IgD-negative memory B cell (primary cell): ENCODE data around the gene PLPPR3. TPM values are rescaled to one million over a fixed set of nuclear protein-coding genes. Genes with fewer than 3 reads are reported as not detected.

Experiments used
- H3K27ac Mint-ChIP-seq, 3 donors: one replicate each; pipeline ENCODE4 v1.8.0; 2020 to 2022; ENCODE audit warnings: mild to moderate bottlenecking in 3 of 3, mixed read lengths in 3 of 3, moderate library complexity in 1 of 3
- H3K27me3 Mint-ChIP-seq: one replicate; pipeline ENCODE4 v1.8.0; 2021; ENCODE audit warnings: mixed read lengths
- H3K36me3 Mint-ChIP-seq: one replicate; pipeline ENCODE4 v1.8.0; 2020; ENCODE audit warnings: mild to moderate bottlenecking, mixed read lengths
- H3K4me1 Mint-ChIP-seq, 3 donors: one replicate each; pipeline ENCODE4 v1.8.0; 2020 to 2022; ENCODE audit warnings: mixed read lengths in 3 of 3, mild to moderate bottlenecking in 1 of 3
- H3K4me3 Mint-ChIP-seq, 4 donors: one replicate each; pipeline ENCODE4 v1.8.0; 2020 to 2022; ENCODE audit warnings: mild to moderate bottlenecking in 4 of 4, mixed read lengths in 4 of 4, moderate library complexity in 3 of 4
- H3K9me3 Mint-ChIP-seq, 3 donors: one replicate each; pipeline ENCODE4 v1.8.0; 2020 to 2021; ENCODE audit warnings: mixed read lengths in 3 of 3, mild to moderate bottlenecking in 1 of 3
- polyA plus RNA-seq: library from polyadenylated mRNA; unstranded; fragments of 300-500 nt; fragmentation: Illumina TruSeq; gene quantifications from one replicate; pipeline ENCODE4 v1.2.3, GENCODE V29; 2021

PLPPR3 gene
- polyA plus RNA-seq, 1 donor from 2014 or later = not detected

DNA sequence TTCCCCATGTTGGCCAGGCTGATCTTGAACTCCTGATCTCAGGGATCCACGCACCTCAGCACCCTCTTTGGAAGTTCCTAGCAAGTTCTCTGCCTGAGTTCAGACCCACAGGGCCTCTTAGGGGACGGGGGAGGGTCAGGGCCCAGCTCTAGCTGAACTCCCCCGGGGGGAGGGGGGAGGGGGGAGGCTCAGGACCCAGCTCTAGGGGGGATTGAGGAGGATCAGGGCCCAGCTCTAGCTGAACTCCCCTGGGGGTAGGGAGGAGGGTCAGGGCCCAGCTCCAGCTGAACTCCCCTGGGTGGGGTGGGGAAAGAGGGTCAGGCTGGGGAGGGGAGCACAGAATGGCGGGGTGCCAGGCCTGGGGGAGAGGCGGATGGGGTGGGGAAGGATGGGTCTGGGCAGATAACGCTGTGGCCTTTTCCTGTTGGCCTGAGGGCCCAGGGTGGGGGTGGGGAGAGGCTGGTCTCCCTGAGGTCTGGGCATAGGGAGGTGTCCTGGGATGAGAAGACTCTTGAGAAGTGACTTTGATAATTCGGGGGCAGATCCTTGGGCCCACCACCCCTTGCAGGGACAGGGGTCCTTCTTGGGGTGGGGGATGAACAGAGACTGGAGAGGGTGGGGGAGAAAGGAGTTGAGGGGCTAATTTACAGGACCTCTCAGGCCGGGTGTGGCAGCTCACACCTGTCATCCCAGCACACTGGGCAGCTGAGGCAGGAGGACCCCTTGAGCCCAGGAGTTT lies 30.0 kb downstream of the PLPPR3 start:
- Mint-ChIP-seq H3K27ac (no peak overlapping the region), H3K27me3 (peaks cover 3% of the 10 kb centered on the region), H3K4me1 (peaks cover 0 to 2% (median 2%) of the 10 kb centered on the region in 3 donors), H3K9me3 (no peaks in the 10 kb centered on the region), H3K36me3 (no peaks in the 10 kb centered on the region), H3K4me3 (peak overlapping the region in 1 of 4 donors; percentile 28)

DNA sequence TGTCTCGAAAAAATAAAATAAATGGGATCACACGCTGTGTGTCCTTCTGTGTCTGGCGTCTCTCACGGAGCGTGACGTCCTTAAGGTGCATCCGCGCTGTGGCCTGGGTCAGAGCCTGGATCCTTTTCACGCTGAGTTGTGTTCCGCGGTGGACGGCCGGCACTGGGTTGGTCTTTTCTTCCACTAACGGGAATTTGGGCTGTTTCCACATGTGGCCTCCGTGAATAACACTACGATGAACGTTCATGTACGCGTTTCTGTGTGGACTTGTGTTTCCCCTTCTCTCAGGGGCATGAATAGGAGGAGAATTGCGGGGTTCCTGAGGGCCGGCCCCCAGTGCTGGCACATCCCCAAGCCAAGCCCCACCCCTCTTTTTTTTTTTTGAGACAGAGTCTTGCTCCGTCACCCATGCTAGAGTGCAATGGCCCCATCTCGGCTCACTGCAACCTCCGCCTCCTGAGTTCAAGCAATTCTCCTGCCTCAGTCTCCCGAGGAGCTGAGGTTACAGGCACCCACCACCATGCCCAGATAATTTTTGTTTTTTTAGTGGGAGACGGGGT lies 30.7 kb downstream of the PLPPR3 start:
- H3K9me3 Mint-ChIP-seq = no peaks in the 10 kb centered on the region
- H3K36me3 Mint-ChIP-seq = no peaks in the 10 kb centered on the region
- no peaks in the 10 kb centered on the region for H3K4me1 Mint-ChIP-seq
- H3K27me3 Mint-ChIP-seq = peaks cover 3% of the 10 kb centered on the region
- H3K4me3 Mint-ChIP-seq = peak overlapping the region in 1 of 4 donors; percentile 21
- no peak overlapping the region for H3K27ac Mint-ChIP-seq

DNA sequence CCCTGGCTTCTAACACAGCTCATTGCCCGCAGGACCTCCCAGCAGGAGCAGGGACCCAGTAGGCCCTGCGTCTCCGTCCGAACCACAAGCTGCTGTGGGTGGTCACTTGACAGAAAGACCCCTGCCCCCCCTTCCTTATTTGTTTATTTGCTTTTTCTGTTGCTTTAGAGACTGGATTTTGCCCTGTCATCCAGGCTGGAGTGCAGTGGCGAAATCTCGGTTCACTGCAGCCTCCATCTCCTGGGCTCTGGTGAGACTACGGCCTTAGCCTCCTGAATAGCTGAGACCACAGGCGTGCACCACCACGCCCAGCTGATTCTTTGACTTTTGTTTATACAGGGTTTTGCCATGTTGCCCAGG lies 32.1 kb downstream of the PLPPR3 start:
- H3K4me1 Mint-ChIP-seq = no peaks in the 10 kb centered on the region
- no peaks in the 10 kb centered on the region for H3K36me3 Mint-ChIP-seq
- no peak overlapping the region for H3K27ac Mint-ChIP-seq
- no peak overlapping the region for H3K4me3 Mint-ChIP-seq
- no peaks in the 10 kb centered on the region for H3K9me3 Mint-ChIP-seq
- peaks cover 3% of the 10 kb centered on the region for H3K27me3 Mint-ChIP-seq

DNA sequence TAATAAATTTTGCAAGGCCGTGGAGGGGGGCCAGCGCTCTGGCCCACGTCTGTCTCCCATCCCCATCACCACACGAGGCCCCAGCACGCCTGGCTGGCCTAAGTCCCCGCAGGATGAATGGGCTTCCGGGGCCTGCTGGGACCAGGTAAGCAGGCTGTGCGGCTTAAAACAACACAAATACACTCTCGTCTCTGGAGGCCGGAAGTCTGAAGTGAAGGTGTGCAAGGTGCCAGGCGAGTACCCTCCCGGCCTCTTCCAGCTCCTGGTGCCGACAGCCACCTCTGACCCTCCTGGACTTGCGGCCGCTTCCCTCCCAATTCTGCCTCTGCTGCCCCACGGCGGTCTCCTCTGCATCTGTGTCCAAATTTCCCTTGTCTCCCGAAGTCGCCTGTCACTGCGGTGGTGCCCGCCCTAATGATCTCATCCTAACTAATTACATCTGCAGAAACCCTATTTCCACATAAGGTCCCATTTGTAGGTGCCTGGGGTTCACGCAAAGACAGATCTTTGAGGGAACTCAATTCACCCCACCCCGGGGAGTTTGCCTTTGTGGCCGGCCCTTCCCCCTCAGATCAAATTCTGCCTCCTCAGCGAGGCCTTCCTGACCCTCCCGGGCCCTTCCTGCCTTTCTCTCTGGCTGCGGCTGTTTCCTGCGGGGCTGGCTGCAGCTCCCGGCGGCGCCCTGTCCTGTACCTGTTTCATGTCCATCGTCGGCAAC lies 32.6 kb downstream of the PLPPR3 start:
- Mint-ChIP-seq H3K9me3 (no peaks in the 10 kb centered on the region), H3K4me1 (no peaks in the 10 kb centered on the region), H3K27ac (peak overlapping the region in 1 of 3 donors; percentile 20), H3K36me3 (no peaks in the 10 kb centered on the region), H3K4me3 (no peak overlapping the region), H3K27me3 (peaks cover 3% of the 10 kb centered on the region)

DNA sequence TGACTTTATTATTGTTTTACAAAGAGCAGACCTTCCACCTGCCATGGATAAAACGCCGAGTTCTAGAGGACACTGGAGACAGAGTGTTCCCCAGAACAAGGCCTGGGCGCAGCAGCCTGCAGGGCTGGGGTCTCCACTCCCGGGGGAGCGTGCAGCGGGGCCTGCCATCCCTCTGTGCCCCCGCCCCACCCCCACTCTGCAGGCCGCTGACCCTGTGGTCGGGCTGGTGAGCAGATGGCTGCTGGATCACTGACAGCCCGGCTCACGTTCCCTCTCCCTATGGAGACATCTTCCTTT lies 33.1 kb downstream of the PLPPR3 start:
- Mint-ChIP-seq H3K4me1 (no peaks in the 10 kb centered on the region), H3K36me3 (no peaks in the 10 kb centered on the region), H3K27me3 (peaks cover 3% of the 10 kb centered on the region), H3K4me3 (no peak overlapping the region), H3K27ac (peak overlapping the region in 1 of 3 donors; percentile 20), H3K9me3 (no peaks in the 10 kb centered on the region)

DNA sequence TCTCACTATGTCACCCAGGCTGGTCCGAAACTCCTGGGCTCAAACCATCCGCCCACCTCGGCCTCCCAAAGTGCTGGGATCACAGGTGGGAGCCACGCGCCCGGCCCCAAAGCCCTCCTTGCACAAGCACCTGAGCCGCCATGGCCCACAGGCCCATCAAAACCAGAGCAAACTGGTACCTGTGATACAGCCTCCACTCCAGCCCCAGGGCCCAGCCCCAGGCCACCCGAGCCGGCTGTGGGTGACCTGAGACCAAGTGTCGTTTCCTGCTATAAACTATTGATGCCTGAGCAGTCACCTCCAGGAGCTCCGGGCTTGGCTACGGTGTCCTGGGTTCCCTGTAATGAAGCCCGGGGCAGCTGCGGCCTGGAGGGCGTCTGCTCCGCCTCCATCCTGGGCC lies 34.2 kb downstream of the PLPPR3 start:
- Mint-ChIP-seq H3K27me3 (peaks cover 3% of the 10 kb centered on the region), H3K27ac (no peak overlapping the region), H3K36me3 (no peaks in the 10 kb centered on the region), H3K9me3 (no peaks in the 10 kb centered on the region), H3K4me3 (no peak overlapping the region), H3K4me1 (no peaks in the 10 kb centered on the region)

DNA sequence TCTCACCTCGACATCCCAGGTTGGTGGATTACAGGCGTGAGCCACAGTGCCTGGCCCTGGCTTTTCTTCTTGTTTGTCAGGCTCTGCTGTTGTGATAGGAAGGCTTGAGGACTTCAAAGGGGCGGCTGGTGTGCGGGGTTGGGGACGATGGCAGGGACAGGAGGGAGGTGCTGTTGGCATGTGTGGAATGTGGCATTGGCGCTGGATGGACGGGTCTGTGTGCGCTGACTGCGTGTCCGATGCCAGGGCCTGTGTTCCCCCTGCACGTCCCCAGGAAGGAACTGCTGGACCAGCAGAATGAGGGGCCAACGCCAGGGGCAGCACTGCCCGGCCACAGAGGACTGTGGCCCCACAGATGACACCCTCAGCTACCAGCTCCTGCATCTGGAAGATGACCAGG lies 37.2 kb downstream of the PLPPR3 start:
- Mint-ChIP-seq H3K36me3 (no peaks in the 10 kb centered on the region), H3K27me3 (peaks cover 6% of the 10 kb centered on the region), H3K27ac (no peak overlapping the region), H3K4me1 (no peaks in the 10 kb centered on the region), H3K4me3 (no peak overlapping the region), H3K9me3 (no peaks in the 10 kb centered on the region)

DNA sequence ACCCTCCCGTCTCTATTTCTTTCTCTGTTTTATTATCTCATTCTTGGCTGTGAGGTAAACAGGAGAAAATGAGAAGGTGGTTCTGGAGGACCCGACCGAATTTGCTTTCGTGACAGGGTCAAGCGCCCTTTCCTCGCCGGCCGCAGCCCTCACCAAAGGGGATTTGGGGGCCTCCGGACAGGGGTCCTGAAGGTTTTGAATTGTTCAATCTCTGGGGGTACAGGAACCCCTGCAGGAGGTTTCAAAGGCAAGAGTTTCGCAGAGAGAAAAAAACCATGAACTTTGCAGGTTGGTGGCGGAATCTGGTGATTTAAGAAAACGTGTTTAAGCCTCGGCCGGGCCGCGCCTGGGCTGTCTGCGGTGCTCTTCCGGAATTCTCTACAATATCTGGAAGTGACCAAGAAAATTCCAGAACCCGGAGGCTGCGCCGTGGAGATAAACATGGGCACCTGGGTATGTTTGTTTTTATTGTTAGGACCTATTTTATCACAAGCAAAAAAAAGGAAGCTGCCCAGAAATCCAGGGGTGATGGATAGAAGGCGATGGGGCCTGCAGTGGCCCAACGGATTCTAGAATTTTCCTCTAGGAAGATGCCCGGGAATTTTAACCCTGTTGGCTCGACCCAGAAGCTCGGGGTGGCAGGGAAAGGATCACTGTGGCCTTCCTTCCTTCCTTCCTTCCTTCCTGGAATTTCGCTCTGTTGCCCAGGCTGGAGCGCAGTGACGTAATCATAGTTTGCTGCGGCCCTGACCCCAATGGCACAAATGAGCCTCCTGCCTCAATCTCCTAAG lies 38.7 kb downstream of the PLPPR3 start:
- H3K36me3 Mint-ChIP-seq = no peaks in the 10 kb centered on the region
- no peaks in the 10 kb centered on the region for H3K9me3 Mint-ChIP-seq
- no peaks in the 10 kb centered on the region for H3K4me1 Mint-ChIP-seq
- no peak overlapping the region for H3K4me3 Mint-ChIP-seq
- H3K27ac Mint-ChIP-seq = no peak overlapping the region
- H3K27me3 Mint-ChIP-seq = peaks cover 5% of the 10 kb centered on the region

DNA sequence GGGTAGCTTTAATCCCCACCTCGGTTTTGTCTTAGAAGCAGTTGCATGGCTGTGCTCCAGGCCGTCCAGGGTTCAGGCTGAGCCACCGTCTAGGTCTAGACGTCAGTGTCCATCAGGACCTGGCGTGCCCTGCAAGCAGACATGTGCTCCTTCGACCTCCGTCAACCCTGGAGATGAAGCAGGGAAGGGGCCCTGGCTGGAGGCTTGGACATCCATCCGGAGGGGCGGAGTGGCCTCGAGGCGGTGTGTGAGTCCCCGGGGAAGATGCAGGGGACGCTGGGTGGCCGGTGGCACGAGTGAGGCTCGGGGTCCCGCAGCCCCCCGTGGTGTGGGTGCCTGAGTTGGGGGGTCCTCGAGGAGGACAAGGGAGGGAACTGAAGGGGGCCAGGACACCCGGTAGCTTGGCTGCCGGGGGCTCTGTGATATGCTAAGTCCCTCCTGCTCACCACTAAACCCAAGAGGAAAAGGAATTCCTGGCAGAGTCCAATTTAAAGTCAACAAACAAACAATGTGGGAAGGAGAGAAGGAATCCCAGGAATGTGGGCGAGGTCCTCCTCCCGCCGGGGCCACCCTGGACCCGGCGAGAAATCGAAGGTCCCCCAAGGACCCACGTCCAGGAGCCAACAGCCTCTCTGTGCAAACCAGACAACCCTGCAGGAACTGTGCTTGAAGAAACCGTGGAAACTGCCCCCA lies 39.4 kb downstream of the PLPPR3 start:
- Mint-ChIP-seq H3K4me3 (no peak overlapping the region), H3K9me3 (no peaks in the 10 kb centered on the region), H3K4me1 (no peaks in the 10 kb centered on the region), H3K27ac (no peak overlapping the region), H3K27me3 (peaks cover 5% of the 10 kb centered on the region), H3K36me3 (no peaks in the 10 kb centered on the region)

DNA sequence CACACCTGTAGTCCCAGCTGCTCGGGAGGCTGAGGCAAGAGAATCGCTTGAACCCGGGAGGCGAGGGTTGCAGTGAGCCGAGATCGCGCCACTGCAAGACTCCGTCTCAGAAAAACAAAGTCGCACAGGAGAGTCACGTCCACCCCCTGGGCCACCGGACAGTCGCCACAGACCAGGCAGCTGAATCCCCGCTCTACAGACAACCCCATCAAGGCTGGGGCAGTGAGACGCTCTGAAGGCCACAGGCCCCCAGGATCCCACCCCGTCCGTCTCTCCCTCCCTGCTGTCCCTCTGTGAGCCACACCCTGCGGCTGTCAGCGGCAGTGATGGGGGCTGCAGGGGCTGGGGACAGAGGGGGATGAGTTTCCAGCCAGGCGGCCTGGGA lies 40.0 kb downstream of the PLPPR3 start:
- no peak overlapping the region for H3K4me3 Mint-ChIP-seq
- peaks cover 5% of the 10 kb centered on the region for H3K27me3 Mint-ChIP-seq
- no peaks in the 10 kb centered on the region for H3K4me1 Mint-ChIP-seq
- no peaks in the 10 kb centered on the region for H3K36me3 Mint-ChIP-seq
- no peak overlapping the region for H3K27ac Mint-ChIP-seq
- H3K9me3 Mint-ChIP-seq = no peaks in the 10 kb centered on the region

DNA sequence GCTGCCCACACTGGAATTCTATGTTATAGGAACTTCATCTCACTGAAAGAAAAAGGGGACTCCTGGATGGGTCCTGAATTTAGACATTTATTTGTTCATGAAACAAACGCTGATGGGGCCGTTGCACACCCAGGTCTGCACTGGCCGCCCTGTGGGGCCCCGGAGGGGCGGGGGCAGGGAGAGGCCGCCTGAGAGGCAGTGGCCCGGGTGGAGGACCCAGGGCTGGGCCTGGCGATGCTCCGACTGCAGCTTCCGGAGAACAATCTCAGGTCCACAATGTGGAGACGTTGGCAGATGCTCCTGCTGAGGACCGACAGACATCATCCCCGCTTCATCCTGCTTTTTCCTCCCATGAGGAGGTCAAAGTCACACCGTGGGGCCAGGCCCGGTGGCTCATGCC lies 40.8 kb downstream of the PLPPR3 start:
- H3K36me3 Mint-ChIP-seq = no peaks in the 10 kb centered on the region
- no peaks in the 10 kb centered on the region for H3K9me3 Mint-ChIP-seq
- no peak overlapping the region for H3K27ac Mint-ChIP-seq
- no peak overlapping the region for H3K4me3 Mint-ChIP-seq
- no peaks in the 10 kb centered on the region for H3K4me1 Mint-ChIP-seq
- H3K27me3 Mint-ChIP-seq = peaks cover 6% of the 10 kb centered on the region

DNA sequence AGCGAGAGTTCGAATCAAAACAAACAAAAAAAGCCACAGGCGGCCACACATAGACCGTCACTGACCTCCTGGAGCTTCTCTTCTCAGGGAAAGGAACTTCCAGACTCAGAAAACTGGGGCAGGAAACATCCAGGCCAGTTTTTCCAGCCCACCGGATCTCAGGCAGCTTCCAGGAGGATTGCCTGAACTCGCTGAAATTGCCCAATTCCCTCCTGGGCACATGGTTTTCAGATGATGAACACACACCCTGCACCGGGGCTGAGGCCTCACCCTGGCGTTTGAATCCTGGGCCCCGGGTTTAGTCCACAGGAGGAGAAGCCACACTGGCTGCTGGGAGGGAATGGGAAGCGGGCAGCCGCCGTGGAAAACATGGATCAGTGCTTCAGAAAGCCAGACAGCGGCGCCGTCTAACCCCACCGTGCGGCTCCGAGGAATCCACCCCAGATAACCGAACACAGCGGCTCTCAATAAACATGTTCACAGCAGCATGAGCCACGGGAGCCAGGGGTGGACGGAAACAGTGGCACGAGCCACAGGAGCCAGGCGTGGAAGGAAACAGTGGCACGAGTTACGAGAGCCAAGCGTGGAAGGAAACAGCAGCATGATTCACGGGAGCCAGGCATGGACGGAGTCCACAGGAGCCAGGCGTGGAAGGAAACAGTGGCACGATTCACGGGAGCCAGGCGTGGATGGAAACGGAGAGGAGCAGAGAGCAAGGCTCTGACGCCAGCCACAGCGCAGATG lies 42.7 kb downstream of the PLPPR3 start:
- Mint-ChIP-seq H3K4me1 (no peaks in the 10 kb centered on the region), H3K9me3 (no peaks in the 10 kb centered on the region), H3K27ac (no peak overlapping the region), H3K4me3 (no peak overlapping the region), H3K36me3 (no peaks in the 10 kb centered on the region), H3K27me3 (peaks cover 6% of the 10 kb centered on the region)

DNA sequence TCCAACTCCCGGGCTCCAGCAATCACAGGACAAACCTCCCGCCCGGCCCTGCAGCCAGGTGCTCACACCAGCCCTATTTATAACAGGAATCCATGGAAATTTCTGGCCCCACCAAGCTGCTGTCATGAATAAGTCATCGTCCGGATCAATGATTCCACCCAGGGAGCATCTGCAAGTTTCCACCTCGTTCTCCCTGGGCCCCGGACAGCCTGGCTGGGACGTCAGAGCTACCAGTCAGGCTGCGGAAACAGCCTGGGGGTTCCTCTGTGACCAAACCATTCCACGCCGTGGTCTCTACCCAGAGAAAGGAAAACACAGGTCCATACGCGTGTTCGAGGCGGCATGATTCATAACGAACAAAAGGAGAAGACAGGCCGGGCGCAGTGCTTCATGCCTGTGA lies 45.2 kb downstream of the PLPPR3 start:
- Mint-ChIP-seq H3K9me3 (no peaks in the 10 kb centered on the region), H3K4me3 (no peak overlapping the region), H3K27me3 (peaks cover 7% of the 10 kb centered on the region), H3K36me3 (no peaks in the 10 kb centered on the region), H3K27ac (no peak overlapping the region), H3K4me1 (no peaks in the 10 kb centered on the region)

DNA sequence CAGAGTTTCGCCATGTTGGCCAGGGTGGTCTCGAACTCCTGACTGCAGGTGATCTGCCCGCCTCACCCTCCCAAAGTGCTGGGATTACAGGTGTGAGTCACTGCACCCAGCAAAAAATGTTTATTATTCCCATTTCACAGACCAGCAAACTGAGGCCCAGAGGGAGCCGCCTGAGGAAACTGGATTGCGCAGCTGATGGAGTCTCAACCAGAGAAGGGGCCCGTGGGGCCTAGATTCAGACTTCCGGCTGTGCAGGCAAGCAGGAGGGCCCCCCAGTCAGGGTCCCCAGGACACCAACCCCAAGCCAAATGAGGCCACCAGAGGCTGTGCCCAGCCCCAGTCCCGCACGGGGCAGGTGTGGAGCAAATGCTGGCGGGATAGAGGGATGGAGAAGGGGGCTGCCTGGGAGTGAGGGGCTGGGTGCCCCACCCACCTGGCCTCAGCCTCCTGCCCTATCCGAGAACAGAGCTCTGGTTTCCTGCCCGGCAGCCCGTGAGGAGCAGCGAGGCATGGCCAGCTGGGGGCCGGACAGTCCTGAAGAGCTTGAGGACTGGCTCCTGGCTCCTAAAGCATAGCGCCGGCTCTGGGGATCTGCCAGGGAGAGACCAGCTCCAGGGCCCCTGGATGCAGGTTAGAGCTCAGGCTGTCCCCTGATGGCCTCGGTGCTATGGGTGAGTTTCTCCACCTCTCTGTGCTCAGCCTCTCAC lies 48.9 kb downstream of the PLPPR3 start:
- Mint-ChIP-seq H3K4me3 (no peak overlapping the region), H3K27me3 (peaks cover 11% of the 10 kb centered on the region), H3K9me3 (no peaks in the 10 kb centered on the region), H3K36me3 (no peaks in the 10 kb centered on the region), H3K27ac (no peak overlapping the region), H3K4me1 (peaks cover 0 to 3% (median 3%) of the 10 kb centered on the region in 3 donors)
